ENCODE results near the gene SLC8A2.

SLC8A2 gene

DNA sequence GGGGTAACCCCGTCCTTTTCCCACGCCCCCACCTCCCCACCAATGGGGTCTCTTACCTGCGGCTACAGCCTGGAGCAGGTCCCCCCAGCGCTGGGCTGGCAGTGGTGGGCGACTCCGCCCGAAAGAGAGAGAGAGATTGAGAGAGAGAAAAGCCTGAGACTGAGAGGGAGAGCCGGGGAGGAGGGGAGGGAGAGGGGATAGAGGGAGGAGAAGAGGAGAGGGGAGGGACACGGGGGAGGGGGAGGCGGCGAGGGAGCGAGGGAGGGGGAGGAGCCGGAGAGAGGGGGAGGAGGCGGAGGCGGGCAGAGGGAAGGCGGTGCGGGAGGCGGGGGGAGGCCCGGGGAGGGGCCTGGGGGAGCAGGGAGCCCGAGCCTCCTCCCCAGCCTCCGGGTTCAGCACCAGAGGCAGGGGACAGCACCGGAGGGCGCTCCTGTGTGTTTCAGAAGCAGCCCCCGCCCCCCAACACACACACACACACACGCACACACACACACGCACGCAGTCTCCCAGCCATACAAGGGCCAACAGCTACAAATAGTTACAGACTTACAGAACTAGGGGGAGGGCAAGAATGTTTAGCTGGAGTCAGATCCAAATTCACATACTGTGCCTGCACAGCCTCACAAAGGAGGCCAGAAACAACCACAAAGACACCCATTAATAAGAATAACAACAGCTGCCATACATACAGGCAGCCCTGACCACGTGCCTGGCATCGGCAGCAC, at the start of gene SLC8A2:
Gene SLC8A2 (minus strand): TSS at position 161 of the 725 bp plus-strand sequence. CDS start 5,490 bp downstream, outside the sequence.
- DNase-seq = peak; percentile 89

GRCh38 chr19:47520839-47521238, 49.1 kb upstream of the SLC8A2 start:
- no peak for DNase-seq

DNA sequence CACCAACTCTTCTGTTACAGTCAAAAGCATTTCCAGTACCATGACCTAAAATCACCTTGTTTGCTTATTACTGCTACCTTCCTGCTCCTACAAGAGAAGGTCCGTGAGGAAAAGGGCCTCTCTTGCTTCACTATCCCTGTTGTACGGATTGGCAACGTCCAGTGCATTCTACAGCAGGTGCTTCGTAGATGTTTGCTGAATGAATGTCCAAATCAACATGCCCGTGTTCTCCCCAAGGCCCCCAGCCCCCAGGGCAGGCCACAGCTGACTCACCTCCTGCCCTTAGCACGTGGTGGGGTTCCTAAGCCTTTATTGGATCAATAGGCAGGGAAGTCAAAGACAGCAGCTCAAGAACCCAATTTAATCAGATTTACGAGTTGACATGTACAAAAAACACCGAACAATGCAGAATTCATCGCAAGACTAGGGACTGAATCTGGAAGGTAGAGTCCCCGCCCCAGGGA, 48.7 kb upstream of the SLC8A2 start:
- DNase-seq = no peak

DNA sequence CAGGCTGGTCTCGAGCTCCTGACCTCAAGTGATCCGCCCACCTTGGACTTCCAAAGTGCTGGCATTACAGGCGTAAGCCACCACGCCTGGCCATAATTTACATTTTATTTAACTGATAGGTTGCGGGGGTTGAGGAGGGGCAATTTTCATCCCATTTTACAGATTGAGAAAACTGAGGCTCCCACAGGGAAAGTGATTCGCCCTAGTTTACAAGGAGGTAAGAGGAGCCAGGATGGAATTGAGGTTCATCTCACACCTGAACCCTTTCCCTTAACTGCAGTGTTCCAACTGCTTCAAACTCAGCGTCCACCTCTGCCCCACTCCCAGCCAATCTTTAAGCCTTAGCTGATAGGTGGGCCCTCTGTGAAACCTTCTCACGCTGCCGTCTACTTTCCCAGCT, 47.2 kb upstream of the SLC8A2 start:
- DNase-seq = no peak

DNA sequence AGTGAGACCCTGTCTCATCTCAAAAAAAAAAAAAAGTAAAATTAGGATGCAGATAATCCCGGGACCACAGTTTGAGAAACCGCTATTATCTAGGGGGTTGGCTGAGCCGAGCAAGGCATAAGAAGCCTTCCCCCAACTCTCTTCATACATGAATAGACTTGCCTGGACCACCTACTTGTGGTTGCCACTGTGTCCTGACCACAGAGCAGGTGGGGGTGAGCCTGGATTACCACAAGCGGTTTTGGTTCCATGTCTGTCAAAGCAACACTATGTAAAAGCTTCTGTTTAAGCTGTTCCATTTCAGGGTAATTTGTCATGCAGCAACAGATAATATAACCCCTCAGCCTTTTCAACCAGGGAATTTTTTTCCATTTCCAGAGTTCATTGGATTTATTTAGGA, 46.4 kb upstream of the SLC8A2 start:
- peak; percentile 80 for DNase-seq

GRCh38 chr19:47514869-47515588, 43.3 kb upstream of the SLC8A2 start, which contains the start of gene NAPA:
Gene NAPA (minus strand): TSS chr19:47515063. CDS start chr19:47514940, 123 bp downstream.
- peak; percentile 100 for DNase-seq

GRCh38 chr19:47514151-47514868, 42.6 kb upstream of the SLC8A2 start:
- DNase-seq = no peak

GRCh38 chr19:47512948-47513319, 41.2 kb upstream of the SLC8A2 start:
- DNase-seq = no peak

DNA sequence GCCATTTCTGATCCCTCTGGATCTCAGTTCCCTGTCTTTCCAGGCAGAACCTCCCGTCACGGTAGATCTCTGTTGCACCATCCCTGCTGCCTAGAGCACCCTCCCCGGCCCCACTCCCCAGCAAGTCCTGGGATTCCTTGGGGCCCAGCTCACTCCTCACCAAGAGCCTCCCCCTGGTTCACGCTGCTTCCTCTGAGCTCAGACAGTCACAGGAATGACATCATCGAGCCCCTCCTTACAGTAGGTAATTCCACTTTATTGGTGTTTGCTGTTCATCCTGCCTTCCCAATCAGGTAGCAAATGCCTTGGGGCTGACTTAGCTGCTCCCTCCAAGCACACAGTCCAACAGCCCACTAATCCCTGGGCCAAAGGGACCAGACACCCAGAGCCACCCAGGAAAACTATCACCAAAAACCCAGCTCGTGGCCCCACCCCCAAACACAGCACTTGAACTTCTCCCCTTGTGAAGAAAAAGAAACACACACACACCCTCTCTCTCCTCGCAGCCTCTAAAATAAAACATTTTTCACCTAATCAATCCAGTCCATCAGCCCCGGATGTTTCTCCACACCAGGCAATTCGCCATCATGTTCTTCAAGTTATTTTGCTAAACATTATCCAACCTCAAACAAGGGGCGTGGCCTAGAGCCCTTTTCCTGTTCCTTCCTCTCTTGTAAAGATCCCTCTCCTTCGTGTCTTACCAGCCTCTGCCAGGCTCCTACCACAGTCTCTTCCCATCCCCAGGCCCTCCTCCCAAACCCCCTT, 40.7 kb upstream of the SLC8A2 start:
- peak; percentile 70 for DNase-seq

- DNase-seq = no peak
These were observed 40.0 kb upstream of the SLC8A2 start for GRCh38 chr19:47511681-47512080.

- no peak for DNase-seq
These were observed 39.4 kb upstream of the SLC8A2 start for GRCh38 chr19:47511128-47511517.

DNA sequence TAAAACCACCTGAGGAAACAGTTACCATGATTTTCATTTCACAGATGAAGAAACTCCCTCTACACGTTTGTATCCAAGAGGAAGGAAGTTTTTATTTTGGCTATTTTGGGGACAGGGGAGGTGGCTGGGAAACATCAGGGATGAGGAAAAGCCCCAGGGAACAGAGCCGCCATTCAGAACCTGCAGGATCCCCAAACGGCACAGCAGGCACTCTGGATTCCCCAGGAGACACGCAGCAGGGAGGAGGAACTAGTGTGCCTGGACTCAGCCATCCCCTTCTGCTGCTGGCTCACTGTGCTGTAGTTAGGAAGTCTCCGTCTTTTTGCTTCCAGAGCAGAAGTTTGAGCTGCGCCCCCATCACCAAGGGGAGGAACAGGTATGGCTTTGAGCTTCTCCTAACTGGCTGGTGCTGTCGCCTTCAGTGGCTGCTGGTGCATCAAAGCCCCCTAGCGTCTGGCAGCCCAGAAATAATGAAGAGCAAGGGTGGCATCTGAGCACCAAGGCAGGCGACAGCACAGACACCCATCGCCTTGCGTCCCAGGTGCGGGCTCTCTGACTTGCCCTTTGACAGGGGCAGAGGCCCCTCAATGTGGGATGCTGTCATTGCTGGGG, 38.9 kb upstream of the SLC8A2 start:
- no peak for DNase-seq

DNA sequence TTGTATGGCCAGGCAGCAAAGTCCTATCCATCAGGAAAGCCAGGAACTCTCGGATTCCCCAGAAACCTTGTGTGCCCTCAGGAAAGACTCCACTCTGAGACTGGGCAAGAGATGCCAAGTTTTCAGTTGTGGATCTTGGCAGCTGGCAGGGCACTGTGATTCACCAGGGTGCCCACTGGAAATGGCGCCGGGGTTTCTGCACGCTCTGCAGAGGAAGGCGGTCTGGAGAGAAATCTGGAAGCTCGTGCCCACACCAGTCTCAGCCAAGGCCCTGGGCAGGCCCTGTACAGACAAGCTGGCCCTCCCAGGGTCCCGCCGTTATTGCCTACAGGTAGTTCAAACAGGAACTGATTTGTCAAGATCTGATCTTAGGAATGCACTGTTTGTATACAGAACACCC, 38.3 kb upstream of the SLC8A2 start:
- DNase-seq = no peak

GRCh38 chr19:47509170-47509847, 37.6 kb upstream of the SLC8A2 start:
- DNase-seq = no peak

GRCh38 chr19:47508721-47509120, 37.0 kb upstream of the SLC8A2 start:
- no peak for DNase-seq

GRCh38 chr19:47507924-47508553, 36.3 kb upstream of the SLC8A2 start:
- no peak for DNase-seq

DNA sequence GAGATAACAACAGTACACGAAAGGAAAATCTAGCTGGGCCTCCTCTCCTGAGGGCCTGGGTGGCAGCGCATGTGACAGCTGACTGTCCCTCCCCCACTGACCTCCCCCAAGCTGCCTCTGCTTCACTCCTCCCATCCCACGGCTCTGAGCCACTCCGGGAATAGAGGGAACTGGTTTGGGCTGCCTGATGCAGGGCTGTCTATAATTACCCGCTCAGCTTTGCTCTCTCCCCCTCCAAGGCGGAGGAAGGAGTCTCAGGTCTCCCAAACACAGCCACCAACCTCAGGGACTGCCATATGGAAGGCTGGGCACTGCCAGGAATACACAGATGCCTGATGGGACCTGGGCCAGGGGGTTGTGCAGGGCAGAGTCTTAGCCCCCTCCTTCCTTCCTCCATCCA, 35.3 kb upstream of the SLC8A2 start:
- DNase-seq = no peak

DNA sequence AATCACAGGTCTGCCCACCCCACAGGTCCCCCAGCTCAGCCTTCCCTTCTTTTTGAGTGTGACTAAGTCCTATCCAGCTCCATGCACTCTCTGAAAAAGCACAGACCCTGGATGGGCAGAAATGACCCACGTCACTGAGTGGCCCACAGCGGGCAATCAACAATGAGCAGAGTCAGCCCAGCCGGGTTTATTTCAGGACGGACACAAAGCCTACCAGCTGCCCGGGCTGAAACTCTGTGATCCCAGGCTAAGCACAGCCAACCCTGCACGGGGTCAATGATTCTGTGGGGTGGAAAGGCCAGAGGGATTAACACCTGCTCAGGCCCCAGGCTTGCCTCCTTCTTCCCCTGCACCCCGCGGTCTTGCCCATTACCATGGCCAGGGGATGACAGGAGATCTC, 34.8 kb upstream of the SLC8A2 start:
- DNase-seq = no peak

GRCh38 chr19:47505506-47505905, 33.8 kb upstream of the SLC8A2 start:
- DNase-seq = no peak

- DNase-seq = no peak
These were observed 32.1 kb upstream of the SLC8A2 start for GRCh38 chr19:47503826-47504150.

DNA sequence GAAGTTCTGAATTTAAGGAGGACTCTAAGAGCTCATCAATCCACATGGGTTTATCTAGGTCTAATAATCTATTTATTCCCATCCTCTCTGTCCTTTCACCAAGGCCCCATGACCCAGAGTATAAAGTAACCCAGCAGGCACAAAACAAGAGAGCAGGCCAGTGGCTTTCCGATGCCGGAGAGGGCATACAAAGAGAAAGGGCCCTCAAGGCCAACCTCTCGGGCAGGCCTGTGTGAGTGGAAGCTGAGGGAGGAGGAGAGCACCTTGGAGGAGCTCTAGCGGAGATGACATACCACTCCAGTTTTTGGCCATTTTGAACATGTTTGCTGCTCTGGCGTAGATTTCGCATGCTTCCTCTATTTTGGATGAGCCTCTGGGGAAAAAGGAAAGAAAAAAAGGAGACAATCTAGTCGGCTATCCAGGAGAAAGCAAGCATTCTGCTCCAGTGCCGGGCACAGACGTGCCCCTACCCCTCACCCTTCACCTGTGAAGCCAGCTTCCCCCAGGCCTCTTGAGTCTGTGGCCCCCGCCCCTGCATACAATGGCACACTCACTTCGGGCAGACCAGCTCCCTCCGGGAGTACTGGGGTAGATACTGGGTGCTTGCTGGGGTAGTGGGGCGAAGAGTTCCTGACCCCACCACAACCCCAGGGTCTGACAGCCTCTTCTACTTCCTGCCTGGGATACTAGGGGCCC, 31.6 kb upstream of the SLC8A2 start:
- no peak for DNase-seq

Data from hematopoietic multipotent progenitor cell treated with erythropoietin and hydrocortisone succinate and interleukin-3 and kit ligand, for 4 days (in vitro differentiated cells).